Left lobe of liver (tissue), 1 donor: ENCODE results near the gene LPAR4. TPM values are rescaled to one million over a fixed set of nuclear protein-coding genes. Genes with fewer than 3 reads are reported as not detected.

ENCODE experiments used
- total RNA-seq: library from RNA; stranded (reverse); gene quantifications from one replicate; pipeline ENCODE4 v1.2.1, GENCODE V29; 2021
- donor health status: DM: no; HTN: yes; CAD: no.

The LPAR4 gene
- total RNA-seq, 1 donor from 2014 or later: not detected

Other genes with a start within 250 kb of the LPAR4 start
- gene RTL3, start 88.4 kb upstream of the LPAR4 start, total RNA-seq: not detected
- not detected for gene P2RY10, start 197.7 kb downstream of the LPAR4 start, total RNA-seq